Measurements from ENCODE around the gene LGR4.

DNA sequence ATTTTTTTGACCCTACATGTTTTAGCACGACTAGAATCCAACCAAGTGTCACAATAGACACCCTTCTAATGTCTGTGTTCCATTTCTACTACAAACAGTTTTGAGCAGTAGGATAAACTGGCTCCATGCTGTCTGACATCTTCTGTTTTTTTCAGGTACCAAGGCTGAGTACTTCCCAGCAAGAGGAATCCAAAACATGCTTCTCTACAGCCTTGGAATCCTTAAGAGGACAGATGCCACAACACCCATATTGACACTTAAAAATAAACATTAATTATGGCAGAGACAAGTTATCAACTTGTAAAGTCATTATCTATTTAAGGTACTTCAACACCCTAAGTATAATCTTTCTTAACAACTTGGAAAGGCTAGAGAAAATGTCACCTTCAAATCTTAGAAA, 54.2 kb downstream of the LGR4 start:
- no peak for TF ChIP-seq ZFX (IDR thresholded peaks at IDR 0.05; ENCODE audit: borderline replicate concordance)
- no peak for TF ChIP-seq CTCF (IDR thresholded peaks at IDR 0.05)

All from 22Rv1 (cell line).